ENCODE results near the gene SLC6A14. TPM values are rescaled to one million over a fixed set of nuclear protein-coding genes. Genes with fewer than 3 reads are reported as not detected.

Gene SLC6A14
- total and polyA plus RNA-seq, 11 donors, result not detected

- TF ChIP-seq POLR2A (IDR thresholded peaks at IDR 0.05), result no peak
- TF ChIP-seq CTCF (IDR thresholded peaks at IDR 0.05), result no peak
- Histone ChIP-seq H3K27me3 (no peaks in the 10 kb centered on the region), H3K4me3 (no peak overlapping the region), H3K4me1 (no peaks in the 10 kb centered on the region), H3K9me3 (no peaks in the 10 kb centered on the region), H3K27ac (no peak overlapping the region), H3K36me3 (no peaks in the 10 kb centered on the region)
- 52 to 77% (median 55%) methylated on average over 2 of the region's 2 CpGs for WGBS, 4 donors
- ATAC-seq (no peak), DNase-seq (no peak)
- intact Hi-C loops (cut with DNase I), result loop anchor here in 1 of 10 donors (10.0 kb wide), 1 partner anchor 1762 kb away; no protein-coding TSS in a partner anchor
Measured at GRCh38 chrX:116493271-116493670, 56.9 kb downstream of the SLC6A14 start.

- H3K4me3 ChIP-seq, result no peak overlapping the region
- H3K27ac ChIP-seq, result no peak overlapping the region
- H3K4me1 ChIP-seq, result no peaks in the 10 kb centered on the region
- peaks cover 0 to 2% (median 0%) of the 10 kb centered on the region in 12 donors for H3K9me3 ChIP-seq
- no peak for TF ChIP-seq POLR2A (IDR thresholded peaks at IDR 0.05)
- TF ChIP-seq CTCF (IDR thresholded peaks at IDR 0.05), result no peak
- no peaks in the 10 kb centered on the region for H3K36me3 ChIP-seq
- no peak for DNase-seq
- H3K27me3 ChIP-seq, result no peaks in the 10 kb centered on the region
- intact Hi-C loops (cut with DNase I), result loop anchor here in 1 of 10 donors (10.0 kb wide), 1 partner anchor 1755 kb away; no protein-coding TSS in a partner anchor
- no peak for ATAC-seq
Measured at GRCh38 chrX:116499780-116500179, 63.4 kb downstream of the SLC6A14 start.

Other genes starting within 250 kb of the SLC6A14 start
- not detected for gene CT83, start 26.4 kb downstream of the SLC6A14 start, total RNA-seq
- not detected for gene CT83, start 26.4 kb downstream of the SLC6A14 start, polyA plus RNA-seq